Measurements from ENCODE around the gene PRH2.

The PRH2 gene

GRCh38 chr12:10928746-10929286, at the start of gene PRH2:
PRH2 (plus strand) TSS chr12:10929236; CDS start chr12:10929274, 38 bp downstream.
- no peak for DNase-seq (ENCODE audit: low read depth)

- no peak for DNase-seq (ENCODE audit: low read depth)
These were observed 44.8 kb upstream of the PRH2 start, which contains the start of gene PRH1 for GRCh38 chr12:10884086-10884725. PRH1 (minus strand) TSS chr12:10884255; CDS start chr12:10884217, 38 bp downstream.

- DNase-seq (ENCODE audit: low read depth): no peak
These were observed 39.8 kb upstream of the PRH2 start for GRCh38 chr12:10889226-10889625.

GRCh38 chr12:10891937-10892336, 37.1 kb upstream of the PRH2 start:
- DNase-seq (ENCODE audit: low read depth): no peak

GRCh38 chr12:10896854-10897253, 32.2 kb upstream of the PRH2 start:
- no peak for DNase-seq (ENCODE audit: low read depth)

GRCh38 chr12:10900530-10900929, 28.5 kb upstream of the PRH2 start:
- DNase-seq (ENCODE audit: low read depth): no peak

GRCh38 chr12:10900972-10901371, 28.1 kb upstream of the PRH2 start:
- no peak for DNase-seq (ENCODE audit: low read depth)

GRCh38 chr12:10901427-10901826, 27.6 kb upstream of the PRH2 start:
- peak; percentile 15 for DNase-seq (ENCODE audit: low read depth)

DNA sequence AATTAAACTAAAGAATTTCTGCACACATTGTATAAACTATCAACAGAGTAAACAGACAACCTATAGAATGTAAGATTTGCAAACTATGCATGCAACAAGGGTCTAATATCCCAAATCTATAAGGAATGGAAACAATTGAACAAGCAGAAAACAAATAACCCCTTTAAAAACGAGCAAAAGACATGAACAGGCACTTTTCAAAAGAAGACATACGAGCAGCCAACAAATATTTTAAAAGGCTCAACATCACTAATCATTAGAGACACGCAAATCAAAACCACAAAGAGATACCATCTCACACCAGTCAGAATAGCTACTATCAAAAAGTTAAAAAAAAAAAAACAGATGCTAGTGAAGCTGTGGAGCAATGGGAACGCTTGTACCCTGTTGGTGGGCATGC, 24.4 kb upstream of the PRH2 start:
- DNase-seq (ENCODE audit: low read depth): no peak

- no peak for DNase-seq (ENCODE audit: low read depth)
These were observed 19.6 kb upstream of the PRH2 start, which contains the start of gene TAS2R13 for GRCh38 chr12:10909462-10909861. TAS2R13 (minus strand) TSS chr12:10909562; CDS start chr12:10909298, 264 bp downstream.

GRCh38 chr12:10910380-10910779, 18.7 kb upstream of the PRH2 start:
- DNase-seq (ENCODE audit: low read depth): no peak

DNA sequence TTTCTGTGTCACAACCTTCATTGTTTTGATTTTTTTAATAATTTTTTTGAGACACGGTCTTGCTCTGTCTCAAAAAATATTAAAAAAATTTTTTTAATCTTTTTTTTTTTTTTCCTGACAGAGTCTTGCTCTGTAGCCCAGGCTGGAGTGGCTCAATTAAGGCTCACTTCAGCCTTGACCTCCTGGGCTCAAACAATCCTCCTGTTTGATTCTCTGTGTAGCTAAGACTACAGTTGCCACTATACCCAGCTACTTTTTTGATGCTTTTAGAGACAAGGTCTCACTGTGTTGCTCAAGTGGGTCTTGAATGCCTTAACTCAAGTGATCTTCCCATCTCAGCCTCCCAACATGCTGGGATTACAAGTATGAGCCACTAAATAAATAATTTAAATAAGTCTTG, 9.2 kb upstream of the PRH2 start:
- DNase-seq (ENCODE audit: low read depth): no peak

DNA sequence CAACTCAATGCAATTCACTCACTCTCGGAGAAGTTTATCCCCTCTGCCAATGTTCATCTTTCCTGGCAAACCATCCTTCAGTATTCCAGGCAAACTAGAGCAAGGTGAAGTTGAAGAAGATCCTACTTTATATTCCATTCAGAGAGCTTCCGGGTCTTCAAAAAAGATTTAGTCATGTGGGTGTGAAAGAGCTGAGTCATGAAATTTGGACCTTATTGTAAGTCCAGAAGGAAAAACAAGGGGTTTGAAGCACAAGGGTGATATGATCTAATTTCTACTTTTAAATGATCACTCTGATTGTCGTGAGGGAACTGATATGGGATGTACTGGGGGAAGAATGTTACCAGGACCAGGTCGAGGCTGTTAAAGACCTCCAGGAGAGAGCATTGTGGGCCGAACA, 2.8 kb upstream of the PRH2 start:
- no peak for DNase-seq (ENCODE audit: low read depth)

- no peak for DNase-seq (ENCODE audit: low read depth)
These were observed 7.5 kb downstream of the PRH2 start for GRCh38 chr12:10936506-10936905.

GRCh38 chr12:10939163-10939562, 10.1 kb downstream of the PRH2 start, which contains the start of gene TAS2R14:
TAS2R14 (minus strand) TSS chr12:10939263; CDS start chr12:10939207, 56 bp downstream.
- no peak for DNase-seq (ENCODE audit: low read depth)

- peak; percentile 87 for DNase-seq (ENCODE audit: low read depth)
These were observed 11.4 kb downstream of the PRH2 start for GRCh38 chr12:10940389-10940788.

DNA sequence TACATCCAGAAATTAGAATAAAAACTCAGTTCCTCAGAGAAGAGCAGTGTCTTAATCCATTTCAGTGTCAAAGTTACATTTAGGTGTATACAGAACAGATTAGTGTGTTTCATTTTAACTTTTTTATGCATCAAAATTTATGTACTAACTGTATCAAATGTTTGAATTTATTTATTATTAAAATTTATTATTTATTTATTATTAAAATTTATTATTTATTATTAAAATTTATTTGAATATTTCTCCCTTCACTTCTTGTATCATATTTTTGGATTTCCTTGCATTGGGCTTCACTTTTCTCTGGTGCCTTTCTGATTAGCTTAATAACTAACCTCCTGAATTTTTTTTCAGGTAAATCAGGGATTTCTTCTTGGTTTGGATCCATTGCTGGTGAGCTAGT, 12.3 kb downstream of the PRH2 start:
- no peak for DNase-seq (ENCODE audit: low read depth)

GRCh38 chr12:10941916-10942607, 13.0 kb downstream of the PRH2 start:
- DNase-seq (ENCODE audit: low read depth): peak; percentile 16

GRCh38 chr12:10943167-10943566, 14.1 kb downstream of the PRH2 start:
- DNase-seq (ENCODE audit: low read depth): no peak

DNA sequence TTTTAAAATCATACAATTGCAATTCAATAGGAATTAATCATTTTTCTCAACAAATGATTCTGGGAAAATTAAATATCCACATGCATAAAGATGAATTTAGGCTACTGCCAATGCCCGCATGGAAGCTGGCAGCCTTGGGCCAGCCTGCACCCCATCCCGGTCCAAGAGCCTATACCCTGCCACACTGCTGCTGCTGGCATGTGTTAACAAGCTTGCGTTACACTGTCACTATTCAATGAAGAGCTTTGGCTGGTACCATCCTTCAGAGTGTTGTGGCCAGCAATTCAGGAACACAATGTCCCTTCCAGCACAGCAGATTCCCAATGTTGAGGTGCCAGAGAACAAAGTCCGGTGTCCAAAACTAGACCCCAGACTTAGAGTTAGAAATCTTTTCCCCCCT, 23.6 kb downstream of the PRH2 start:
- DNase-seq (ENCODE audit: low read depth): no peak

DNA sequence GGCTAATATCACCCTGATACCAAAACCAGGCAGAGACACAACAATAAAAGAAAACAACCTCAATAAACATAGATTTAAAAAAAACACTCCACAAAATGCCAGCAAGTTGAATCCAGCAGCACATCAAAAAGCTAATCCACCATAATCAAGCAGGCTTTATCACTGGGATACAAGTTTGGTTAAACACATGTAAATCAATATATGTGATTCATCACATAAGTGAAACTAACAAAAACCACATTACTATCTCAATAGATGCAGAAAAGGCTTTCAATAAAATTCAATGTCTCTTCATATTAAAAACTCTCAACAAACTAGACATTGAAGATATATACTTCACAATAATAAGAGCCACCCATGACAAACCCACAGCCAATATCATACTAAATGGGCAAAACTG, 27.0 kb downstream of the PRH2 start:
- no peak for DNase-seq (ENCODE audit: low read depth)

GRCh38 chr12:10957741-10958140, 28.7 kb downstream of the PRH2 start:
- peak; percentile 50 for DNase-seq (ENCODE audit: low read depth)

- peak; percentile 13 for DNase-seq (ENCODE audit: low read depth)
These were observed 30.8 kb downstream of the PRH2 start for GRCh38 chr12:10959804-10960203.
